Measurements from ENCODE around the gene FITM2.

- TF ChIP-seq CTCF (IDR thresholded peaks at IDR 0.05 in 4 of 5, conservative IDR thresholded peaks at IDR 0.05 in 1 of 5) (no peak), POLR2A (IDR thresholded peaks at IDR 0.05) (no peak)
Observed at GRCh38 chr20:44345147-44345546, 34.1 kb upstream of the FITM2 start.
